Karpas-422 (cell line): ENCODE data around the gene FARP2. TPM values are rescaled to one million over a fixed set of nuclear protein-coding genes. Genes with fewer than 3 reads are reported as not detected.

ENCODE experiments used
- DNase-seq: peaks from one replicate; pipeline ENCODE4 v3.0.0-alpha.2; 2015
- H2AFZ ChIP-seq: fragments of 200-600 bp; sonication (generic); 2 replicates; pipeline ENCODE4 v1.6.1; 2014; ENCODE audit warnings: antibody characterized with exemption, low read length, mixed read lengths
- H3K27ac ChIP-seq: fragments of 200-600 bp; sonication (generic); 2 replicates; pipeline ENCODE4 v1.5.1; 2014; ENCODE audit warnings: mild to moderate bottlenecking, low read length, moderate library complexity
- H3K27me3 ChIP-seq: fragments of 200-600 bp; sonication (generic); 2 replicates; pipeline ENCODE4 v1.6.1; 2014; ENCODE audit warnings: low read length, mixed read lengths
- H3K36me3 ChIP-seq: fragments of 200-600 bp; sonication (generic); 2 replicates; pipeline ENCODE4 v1.6.1; 2014; ENCODE audit warnings: low read length, mixed read lengths; ENCODE audit not compliant: insufficient read depth
- H3K4me1 ChIP-seq: fragments of 200-600 bp; sonication (generic); 2 replicates; pipeline ENCODE4 v1.6.1; 2014; ENCODE audit warnings: mild to moderate bottlenecking, low read length, mixed read lengths
- H3K4me2 ChIP-seq: fragments of 200-600 bp; sonication (generic); 2 replicates; pipeline ENCODE4 v1.6.1; 2014; ENCODE audit warnings: low read length, low read depth, mild to moderate bottlenecking; ENCODE audit not compliant: poor library complexity, severe bottlenecking
- H3K4me3 ChIP-seq: fragments of 200-600 bp; sonication (generic); 2 replicates; pipeline ENCODE4 v1.5.1; 2014; ENCODE audit warnings: mild to moderate bottlenecking, antibody characterized with exemption, low read length, mixed read lengths
- H3K79me2 ChIP-seq: fragments of 200-600 bp; sonication (generic); 2 replicates; pipeline ENCODE4 v1.6.1; 2014; ENCODE audit warnings: mild to moderate bottlenecking, low read length, mixed read lengths
- H3K9ac ChIP-seq: fragments of 200-600 bp; sonication (generic); 2 replicates; pipeline ENCODE4 v1.6.0; 2014; ENCODE audit warnings: low read length
- H3K9me2 ChIP-seq: fragments of 200-600 bp; sonication (generic), shearing (Covaris generic); replicated peaks from 2 replicates; pipeline ENCODE4 v1.6.0; 2014; ENCODE audit warnings: mild to moderate bottlenecking, low read length, moderate library complexity; ENCODE audit not compliant: insufficient read depth
- H3K9me3 ChIP-seq: fragments of 300-700, 200-600 bp; sonication (generic); 2 replicates; pipeline ENCODE4 v1.6.1; 2014; ENCODE audit warnings: low read length, mixed read lengths
- H4K20me1 ChIP-seq: fragments of 200-600 bp; sonication (generic); 2 replicates; pipeline ENCODE4 v1.6.1; 2014; ENCODE audit warnings: mild to moderate bottlenecking, antibody characterized with exemption, low read length, low read depth; ENCODE audit not compliant: insufficient read depth
- total RNA-seq: library from RNA; depleted of rRNA; stranded (reverse); fragments of >200 nt; shearing (Covaris generic); gene quantifications from 2 replicates; pipeline ENCODE4 v1.2.3, GENCODE V29; 2014; ENCODE audit warnings: low replicate concordance

The FARP2 gene
- total RNA-seq, 1 experiment from 2014 or later, result 40.0 TPM

DNA sequence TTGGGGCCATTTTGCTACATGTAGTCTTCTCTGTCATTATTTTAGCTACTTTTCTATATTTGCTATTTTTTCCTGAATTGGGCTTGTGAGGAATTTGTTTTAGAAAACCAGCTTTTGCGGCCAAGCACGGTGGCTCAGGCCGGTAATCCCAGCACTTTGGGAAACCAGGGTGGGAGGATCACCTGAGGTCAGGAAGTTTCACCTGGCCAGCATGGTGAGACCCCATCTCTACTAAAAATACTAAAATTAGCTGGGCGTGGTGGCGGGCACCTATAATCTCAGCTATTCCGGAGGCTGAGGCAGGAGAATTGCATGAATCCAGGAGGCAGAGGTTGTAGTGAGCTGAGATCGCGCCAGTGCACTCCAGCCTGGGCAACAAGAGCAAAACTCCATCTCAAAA lies 35.7 kb upstream of the FARP2 start:
- H3K9ac ChIP-seq, result no peak overlapping the region
- peaks cover 50% of the 10 kb centered on the region for H4K20me1 ChIP-seq

GRCh38 chr2:241321033-241321432 lies 35.1 kb upstream of the FARP2 start:
- Histone ChIP-seq H2AFZ (no peak overlapping the region), H3K36me3 (peaks cover 27% of the 10 kb centered on the region), H3K4me3 (peak overlapping the region; percentile 14; the same call in 1 of the 2 replicates), H3K27ac (peak overlapping the region; percentile 98), H3K4me1 (peaks cover 90% of the 10 kb centered on the region), H3K27me3 (no peaks in the 10 kb centered on the region), H3K79me2 (peaks cover 92% of the 10 kb centered on the region), H3K9me3 (no peaks in the 10 kb centered on the region), H3K4me2 (peak overlapping the region; percentile 97), H3K9me2 (no peaks in the 10 kb centered on the region), H3K9ac (no peak overlapping the region), H4K20me1 (peaks cover 57% of the 10 kb centered on the region)
- no peak for DNase-seq

More for the DNA sequence above, 35.7 kb upstream of the FARP2 start:
- no peak for DNase-seq
- H3K27ac ChIP-seq, result peak overlapping the region; percentile 98
- no peaks in the 10 kb centered on the region for H3K9me2 ChIP-seq
- peak overlapping the region; percentile 14; the same call in 1 of the 2 replicates for H3K4me3 ChIP-seq
- no peaks in the 10 kb centered on the region for H3K9me3 ChIP-seq
- H2AFZ ChIP-seq, result no peak overlapping the region
- H3K79me2 ChIP-seq, result peaks cover 88% of the 10 kb centered on the region
- H3K4me1 ChIP-seq, result peaks cover 84% of the 10 kb centered on the region
- peaks cover 21% of the 10 kb centered on the region for H3K36me3 ChIP-seq
- H3K4me2 ChIP-seq, result peak overlapping the region; percentile 97
- no peaks in the 10 kb centered on the region for H3K27me3 ChIP-seq

DNA sequence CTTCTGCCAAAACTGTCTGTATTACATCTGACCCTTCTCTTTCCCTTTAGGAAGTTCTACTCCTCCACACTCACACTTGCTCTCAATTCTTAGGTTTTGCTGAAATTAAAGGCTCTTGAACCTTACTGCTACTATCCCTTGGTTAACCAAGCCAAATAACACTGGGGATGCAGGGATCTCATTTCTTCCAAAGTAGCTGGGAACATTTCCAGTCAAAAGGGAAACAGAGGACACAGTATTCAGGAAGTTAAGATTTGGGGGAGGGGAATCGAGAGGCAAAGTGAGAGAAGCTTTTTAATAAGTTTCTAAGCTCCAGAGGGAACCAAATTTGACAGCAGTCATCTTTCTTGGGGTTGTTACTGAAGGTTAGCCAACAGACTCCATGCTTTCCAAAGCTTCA lies 34.2 kb upstream of the FARP2 start:
- H3K79me2 ChIP-seq, result peaks cover 92% of the 10 kb centered on the region
- H3K4me2 ChIP-seq, result peak overlapping the region; percentile 97
- H3K4me3 ChIP-seq, result peak overlapping the region; percentile 14; the same call in 1 of the 2 replicates
- H3K9me3 ChIP-seq, result no peaks in the 10 kb centered on the region
- no peaks in the 10 kb centered on the region for H3K9me2 ChIP-seq
- H3K4me1 ChIP-seq, result peaks cover 92% of the 10 kb centered on the region
- H3K9ac ChIP-seq, result peak overlapping the region; percentile 38; the same call in 1 of the 2 replicates
- H3K27me3 ChIP-seq, result no peaks in the 10 kb centered on the region
- peak overlapping the region; percentile 98 for H3K27ac ChIP-seq
- H4K20me1 ChIP-seq, result peaks cover 49% of the 10 kb centered on the region
- no peak overlapping the region for H2AFZ ChIP-seq
- DNase-seq, result no peak
- H3K36me3 ChIP-seq, result peaks cover 35% of the 10 kb centered on the region

- Histone ChIP-seq H3K27ac (peak overlapping the region; percentile 98), H3K36me3 (peaks cover 44% of the 10 kb centered on the region), H3K79me2 (peaks cover 85% of the 10 kb centered on the region), H2AFZ (no peak overlapping the region), H3K9ac (peak overlapping the region; percentile 57), H3K4me1 (peaks cover 75% of the 10 kb centered on the region), H3K9me2 (no peaks in the 10 kb centered on the region), H3K27me3 (no peaks in the 10 kb centered on the region), H3K9me3 (no peaks in the 10 kb centered on the region), H3K4me2 (peak overlapping the region; percentile 97), H3K4me3 (peak overlapping the region; percentile 44), H4K20me1 (peaks cover 46% of the 10 kb centered on the region)
- DNase-seq, result peak; percentile 57
These were observed 32.3 kb upstream of the FARP2 start for GRCh38 chr2:241323778-241324177.

DNA sequence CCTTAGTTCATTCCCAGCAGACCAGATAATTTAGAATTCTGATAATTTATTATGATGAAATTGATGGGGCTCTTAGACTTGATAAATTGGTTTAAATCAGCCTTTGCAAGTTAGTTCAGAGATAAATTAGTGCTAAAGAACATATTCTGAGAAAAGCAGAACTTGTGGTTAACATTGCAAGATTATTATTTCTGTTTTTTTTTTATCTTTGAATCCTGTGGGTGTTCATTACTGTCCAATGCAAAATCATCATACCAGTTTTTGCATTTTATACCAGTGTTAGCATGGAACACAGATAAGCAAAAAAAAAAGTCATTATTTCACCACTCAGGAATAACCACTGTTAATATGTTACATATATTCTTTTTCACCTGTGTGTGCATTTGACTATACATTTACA lies 31.3 kb upstream of the FARP2 start:
- Histone ChIP-seq H4K20me1 (peaks cover 36% of the 10 kb centered on the region), H3K36me3 (peaks cover 36% of the 10 kb centered on the region), H2AFZ (no peak overlapping the region), H3K27ac (peak overlapping the region; percentile 98), H3K4me2 (peak overlapping the region; percentile 97), H3K4me3 (peak overlapping the region; percentile 44), H3K27me3 (no peaks in the 10 kb centered on the region), H3K9me3 (no peaks in the 10 kb centered on the region), H3K9me2 (no peaks in the 10 kb centered on the region), H3K4me1 (peaks cover 65% of the 10 kb centered on the region), H3K79me2 (peaks cover 83% of the 10 kb centered on the region), H3K9ac (peak overlapping the region; percentile 57)
- DNase-seq, result peak; percentile 86

GRCh38 chr2:241325257-241325656 lies 30.8 kb upstream of the FARP2 start:
- Histone ChIP-seq H3K9me3 (no peaks in the 10 kb centered on the region), H3K9me2 (no peaks in the 10 kb centered on the region), H3K27me3 (no peaks in the 10 kb centered on the region), H3K27ac (peak overlapping the region; percentile 98), H3K4me2 (peak overlapping the region; percentile 97), H3K4me3 (peak overlapping the region; percentile 44), H3K36me3 (peaks cover 33% of the 10 kb centered on the region), H4K20me1 (peaks cover 33% of the 10 kb centered on the region), H3K9ac (peak overlapping the region; percentile 23), H3K79me2 (peaks cover 83% of the 10 kb centered on the region), H3K4me1 (peaks cover 60% of the 10 kb centered on the region), H2AFZ (no peak overlapping the region)
- peak; percentile 51 for DNase-seq

GRCh38 chr2:241329669-241330615 lies 26.1 kb upstream of the FARP2 start:
- Histone ChIP-seq H3K9me3 (no peaks in the 10 kb centered on the region), H4K20me1 (peaks cover 11% of the 10 kb centered on the region), H3K36me3 (peaks cover 26% of the 10 kb centered on the region), H2AFZ (no peak overlapping the region), H3K4me3 (no peak overlapping the region), H3K9me2 (no peaks in the 10 kb centered on the region), H3K27ac (no peak overlapping the region), H3K79me2 (peaks cover 59% of the 10 kb centered on the region), H3K9ac (no peak overlapping the region), H3K27me3 (no peaks in the 10 kb centered on the region), H3K4me2 (no peak overlapping the region), H3K4me1 (peaks cover 48% of the 10 kb centered on the region)
- DNase-seq, result no peak

GRCh38 chr2:241330616-241330981 lies 25.5 kb upstream of the FARP2 start:
- H3K4me1 ChIP-seq, result peaks cover 48% of the 10 kb centered on the region
- H3K36me3 ChIP-seq, result peaks cover 22% of the 10 kb centered on the region
- peaks cover 53% of the 10 kb centered on the region for H3K79me2 ChIP-seq
- no peaks in the 10 kb centered on the region for H3K9me2 ChIP-seq
- H3K27ac ChIP-seq, result no peak overlapping the region
- no peaks in the 10 kb centered on the region for H3K27me3 ChIP-seq
- H3K9me3 ChIP-seq, result no peaks in the 10 kb centered on the region
- no peak overlapping the region for H2AFZ ChIP-seq
- H3K9ac ChIP-seq, result no peak overlapping the region
- DNase-seq, result no peak
- no peak overlapping the region for H3K4me3 ChIP-seq
- H3K4me2 ChIP-seq, result no peak overlapping the region
- H4K20me1 ChIP-seq, result peaks cover 5% of the 10 kb centered on the region
